Hepatocyte (in vitro differentiated cells): ENCODE measurements around the gene MS4A6A. TPM values are rescaled to one million over a fixed set of nuclear protein-coding genes. Genes with fewer than 3 reads are reported as not detected.

Experiments used
- DNase-seq: peaks from one replicate; pipeline ENCODE4 v3.0.0-alpha.2; 2016; ENCODE audit warnings: low spot score
- H2AFZ ChIP-seq: fragments of 200-600 bp; sonication (generic); 2 replicates; pipeline ENCODE4 v1.6.0; 2016; ENCODE audit warnings: antibody characterized with exemption, mild to moderate bottlenecking
- H3K27ac ChIP-seq: fragments of 200-600 bp; sonication (generic); 2 replicates; pipeline ENCODE4 v1.5.1; 2016; ENCODE audit warnings: mild to moderate bottlenecking
- H3K27me3 ChIP-seq: fragments of 200-600 bp; sonication (generic); 2 replicates; pipeline ENCODE4 v1.6.1; 2016
- H3K36me3 ChIP-seq: fragments of 200-600 bp; sonication (generic); replicated peaks from 2 replicates; pipeline ENCODE4 v1.5.1; 2016; ENCODE audit warnings: low read depth; ENCODE audit not compliant: insufficient read depth
- H3K4me1 ChIP-seq: fragments of 200-600 bp; sonication (generic); 2 replicates; pipeline ENCODE4 v1.5.1; 2016; ENCODE audit warnings: mild to moderate bottlenecking, moderate library complexity; ENCODE audit not compliant: insufficient read depth
- H3K4me2 ChIP-seq: fragments of 200-600 bp; sonication (generic); 2 replicates; pipeline ENCODE4 v1.6.0; 2016
- H3K4me3 ChIP-seq: fragments of 200-600 bp; sonication (generic); 2 replicates; pipeline ENCODE4 v1.5.1; 2016; ENCODE audit warnings: mild to moderate bottlenecking
- H3K79me2 ChIP-seq: fragments of 200-600 bp; sonication (generic); 2 replicates; pipeline ENCODE4 v1.6.0; 2017; ENCODE audit warnings: mild to moderate bottlenecking
- H3K9me2 ChIP-seq: fragments of 200-600 bp; sonication (generic); replicated peaks from 2 replicates; pipeline ENCODE4 v1.6.0; 2017; ENCODE audit warnings: mild to moderate bottlenecking; ENCODE audit not compliant: insufficient read depth
- H3K9me3 ChIP-seq: fragments of 200-600 bp; sonication (generic); 2 replicates; pipeline ENCODE4 v1.5.1; 2016; ENCODE audit warnings: low read depth, mild to moderate bottlenecking
- H4K20me1 ChIP-seq: fragments of 200-600 bp; sonication (generic); 2 replicates; pipeline ENCODE4 v1.6.0; 2016; ENCODE audit warnings: mild to moderate bottlenecking; ENCODE audit not compliant: insufficient read depth, poor library complexity, severe bottlenecking
- CTCF ChIP-seq: fragments of 200-600 bp; sonication (generic); IDR thresholded peaks from 2 replicates; pipeline ENCODE4 v1.5.1; 2016; ENCODE audit warnings: antibody characterized with exemption, mild to moderate bottlenecking; ENCODE audit not compliant: poor library complexity
- EZH2 ChIP-seq: fragments of 200-600 bp; sonication (generic); IDR thresholded peaks from 2 replicates; pipeline ENCODE4 v1.6.1; 2016; ENCODE audit warnings: antibody characterized with exemption, mild to moderate bottlenecking, borderline replicate concordance
- EZH2phosphoT487 ChIP-seq: fragments of 200-600 bp; sonication (generic); IDR thresholded peaks from one replicate; pipeline ENCODE4 v1.6.1; 2018; ENCODE audit warnings: antibody characterized with exemption, mild to moderate bottlenecking, low read depth, moderate library complexity; ENCODE audit not compliant: unreplicated experiment, severe bottlenecking
- WGBS: methylation state at CpG from one replicate; pipeline ENCODE4 v1.1.6; 2016; ENCODE audit warnings: low lambda C conversion rate; ENCODE audit errors: missing lambda C conversion rate; 5-methylcytosine and 5-hydroxymethylcytosine counted together
- polyA plus RNA-seq: library from polyadenylated mRNA; unstranded; fragments of >200 nt; fragmentation: Nextera tagmentation; extraction: Ambion mirVana; gene quantifications from 2 replicates; pipeline ENCODE4 v1.2.1, GENCODE V29; 2016
- total RNA-seq: library from RNA; depleted of rRNA; stranded (reverse); fragments of >200 nt; gene quantifications from 2 replicates; pipeline ENCODE4 v1.2.3, GENCODE V29; 2014

Gene MS4A6A
- total and polyA plus RNA-seq, 2 experiments from 2014 or later = 1.4 to 6.2 TPM

GRCh38 chr11:60168306-60168705 lies 14.6 kb downstream of the MS4A6A start:
- Histone ChIP-seq H3K36me3 (no peaks in the 10 kb centered on the region), H2AFZ (no peak overlapping the region), H3K79me2 (no peaks in the 10 kb centered on the region), H3K4me2 (no peak overlapping the region), H3K27me3 (no peaks in the 10 kb centered on the region), H3K27ac (no peak overlapping the region), H3K4me3 (no peak overlapping the region), H4K20me1 (no peaks in the 10 kb centered on the region), H3K4me1 (no peaks in the 10 kb centered on the region), H3K9me3 (no peaks in the 10 kb centered on the region), H3K9me2 (no peaks in the 10 kb centered on the region)
- 86% methylated on average over 6 of the region's 6 CpGs for WGBS
- TF ChIP-seq CTCF = no peak
- no peak for TF ChIP-seq EZH2phosphoT487
- no peak for TF ChIP-seq EZH2
- no peak for DNase-seq

GRCh38 chr11:60165951-60166350 lies 16.9 kb downstream of the MS4A6A start:
- Histone ChIP-seq H2AFZ (no peak overlapping the region), H3K4me2 (no peak overlapping the region), H3K27me3 (no peaks in the 10 kb centered on the region), H4K20me1 (no peaks in the 10 kb centered on the region), H3K9me2 (no peaks in the 10 kb centered on the region), H3K4me3 (no peak overlapping the region), H3K4me1 (no peaks in the 10 kb centered on the region), H3K36me3 (no peaks in the 10 kb centered on the region), H3K27ac (no peak overlapping the region), H3K79me2 (no peaks in the 10 kb centered on the region), H3K9me3 (no peaks in the 10 kb centered on the region)
- TF ChIP-seq EZH2 (no peak), CTCF (no peak), EZH2phosphoT487 (no peak)
- no peak for DNase-seq

- H3K4me2 ChIP-seq = no peak overlapping the region
- 70% methylated on average over 2 of the region's 2 CpGs for WGBS
- no peaks in the 10 kb centered on the region for H3K4me1 ChIP-seq
- H3K79me2 ChIP-seq = no peaks in the 10 kb centered on the region
- TF ChIP-seq EZH2phosphoT487 (no peak), CTCF (no peak), EZH2 (no peak)
- H4K20me1 ChIP-seq = no peaks in the 10 kb centered on the region
- H3K9me2 ChIP-seq = no peaks in the 10 kb centered on the region
- no peak overlapping the region for H3K27ac ChIP-seq
- no peak overlapping the region for H3K4me3 ChIP-seq
- no peaks in the 10 kb centered on the region for H3K9me3 ChIP-seq
- no peak overlapping the region for H2AFZ ChIP-seq
- no peaks in the 10 kb centered on the region for H3K27me3 ChIP-seq
- no peak for DNase-seq
- no peaks in the 10 kb centered on the region for H3K36me3 ChIP-seq
Observed at GRCh38 chr11:60165538-60165937, 17.3 kb downstream of the MS4A6A start.

- H3K9me3 ChIP-seq = no peaks in the 10 kb centered on the region
- no peaks in the 10 kb centered on the region for H3K9me2 ChIP-seq
- H2AFZ ChIP-seq = no peak overlapping the region
- no peaks in the 10 kb centered on the region for H4K20me1 ChIP-seq
- no peaks in the 10 kb centered on the region for H3K4me1 ChIP-seq
- no peaks in the 10 kb centered on the region for H3K36me3 ChIP-seq
- no peak overlapping the region for H3K4me3 ChIP-seq
- WGBS = 100% methylated on average over 1 of the region's 1 CpG
- TF ChIP-seq EZH2 (no peak), CTCF (no peak), EZH2phosphoT487 (no peak)
- H3K27ac ChIP-seq = no peak overlapping the region
- H3K79me2 ChIP-seq = no peaks in the 10 kb centered on the region
- no peak for DNase-seq
- no peak overlapping the region for H3K4me2 ChIP-seq
- no peaks in the 10 kb centered on the region for H3K27me3 ChIP-seq
Observed at GRCh38 chr11:60164550-60165075, 18.3 kb downstream of the MS4A6A start.
